ENCODE data around the gene ATP8A1.

Gene ATP8A1

GRCh38 chr4:42626629-42627146 lies 30.2 kb downstream of the ATP8A1 start:
- DNase-seq (ENCODE audit: low spot score) = no peak

- DNase-seq (ENCODE audit: low spot score) = no peak
Observed at GRCh38 chr4:42625329-42625728, 31.6 kb downstream of the ATP8A1 start.

- DNase-seq (ENCODE audit: low spot score) = no peak
Observed at GRCh38 chr4:42624551-42624950, 32.4 kb downstream of the ATP8A1 start.

GRCh38 chr4:42618023-42618422 lies 38.9 kb downstream of the ATP8A1 start:
- no peak for DNase-seq (ENCODE audit: low spot score)

GRCh38 chr4:42617030-42617429 lies 39.9 kb downstream of the ATP8A1 start:
- no peak for DNase-seq (ENCODE audit: low spot score)

- DNase-seq (ENCODE audit: low spot score) = no peak
Observed at GRCh38 chr4:42616572-42616971, 40.3 kb downstream of the ATP8A1 start.

- DNase-seq (ENCODE audit: low spot score) = no peak
Observed at GRCh38 chr4:42615131-42615763, 41.7 kb downstream of the ATP8A1 start.

- DNase-seq (ENCODE audit: low spot score) = no peak
Observed at GRCh38 chr4:42612898-42613297, 44.0 kb downstream of the ATP8A1 start.

GRCh38 chr4:42610941-42611340 lies 46.0 kb downstream of the ATP8A1 start:
- DNase-seq (ENCODE audit: low spot score) = no peak

GRCh38 chr4:42609051-42609450 lies 47.9 kb downstream of the ATP8A1 start:
- no peak for DNase-seq (ENCODE audit: low spot score)

- DNase-seq (ENCODE audit: low spot score) = no peak
Observed at GRCh38 chr4:42608551-42608950, 48.4 kb downstream of the ATP8A1 start.

GRCh38 chr4:42607011-42607726 lies 49.7 kb downstream of the ATP8A1 start:
- no peak for DNase-seq (ENCODE audit: low spot score)

- DNase-seq (ENCODE audit: low spot score) = no peak
Observed at GRCh38 chr4:42605264-42605663, 51.6 kb downstream of the ATP8A1 start.

GRCh38 chr4:42603862-42604261 lies 53.0 kb downstream of the ATP8A1 start:
- DNase-seq (ENCODE audit: low spot score) = no peak

GRCh38 chr4:42600578-42600977 lies 56.3 kb downstream of the ATP8A1 start:
- no peak for DNase-seq (ENCODE audit: low spot score)

- no peak for DNase-seq (ENCODE audit: low spot score)
Observed at GRCh38 chr4:42596918-42597317, 60.0 kb downstream of the ATP8A1 start.

- no peak for DNase-seq (ENCODE audit: low spot score)
Observed at GRCh38 chr4:42594888-42595287, 62.0 kb downstream of the ATP8A1 start.

- DNase-seq (ENCODE audit: low spot score) = no peak
Observed at GRCh38 chr4:42588909-42589308, 68.0 kb downstream of the ATP8A1 start.

- no peak for DNase-seq (ENCODE audit: low spot score)
Observed at GRCh38 chr4:42586775-42587174, 70.1 kb downstream of the ATP8A1 start.

- DNase-seq (ENCODE audit: low spot score) = no peak
Observed at GRCh38 chr4:42579903-42580302, 77.0 kb downstream of the ATP8A1 start.

GRCh38 chr4:42578187-42578586 lies 78.7 kb downstream of the ATP8A1 start:
- no peak for DNase-seq (ENCODE audit: low spot score)

- DNase-seq (ENCODE audit: low spot score) = no peak
Observed at GRCh38 chr4:42574870-42575430, 82.0 kb downstream of the ATP8A1 start.

GRCh38 chr4:42573249-42573648 lies 83.7 kb downstream of the ATP8A1 start:
- no peak for DNase-seq (ENCODE audit: low spot score)

Data from CD4-positive, alpha-beta T cell treated with Interleukin-15 for 4 hours (primary cell).